AG04449 (cell line): ENCODE results near the gene MATN1.

Source experiments
- CTCF ChIA-PET: fragments of 350-600 bp; formaldehyde crosslinking; extraction: SDS; loops from one replicate; lab custom pipeline; 2021; ENCODE audit warnings: antibody characterized with exemption; lab: Yijun Ruan, JAX
- POLR2A ChIA-PET: fragments of 400-600, 350-600 bp; formaldehyde crosslinking; extraction: SDS; loops from one replicate; lab custom pipeline; 2020; ENCODE audit warnings: antibody characterized with exemption, inconsistent platforms; lab: Yijun Ruan, JAX
- DNase-seq: peaks from one replicate; pipeline ENCODE4 v3.0.0-alpha.2; 2010; ENCODE audit warnings: low read depth, low spot score
- H3K4me3 ChIP-seq: 2 replicates; pipeline ENCODE4 v1.5.1; 2011; ENCODE audit warnings: low read depth, mild to moderate bottlenecking, control low read depth, low read length
- CTCF ChIP-seq: IDR thresholded peaks from one replicate; pipeline ENCODE4 v1.5.1; 2011; ENCODE audit warnings: mild to moderate bottlenecking, moderate library complexity, low read length, control low read depth, inconsistent platforms; ENCODE audit not compliant: insufficient read depth; ENCODE audit errors: missing control alignments

The MATN1 gene

GRCh38 chr1:30758121-30758688, 34.8 kb upstream of the MATN1 start:
- no peak overlapping the region for H3K4me3 ChIP-seq
- no peak for DNase-seq
- ChIA-PET CTCF (interaction anchor here (1.3 to 7.6 kb wide), 5 partner anchors 9 to 43 kb away, joined by 6 to 83 read pairs (median 12); partner anchors contain the start of gene MATN1), POLR2A (no interaction called here)
- no peak for TF ChIP-seq CTCF

- POLR2A ChIA-PET = no interaction called here
- CTCF ChIA-PET = interaction anchor here (1.3 to 7.6 kb wide), 6 partner anchors 8 to 44 kb away, joined by 4 to 83 read pairs (median 9); partner anchors contain the start of gene MATN1
- no peak for DNase-seq
- TF ChIP-seq CTCF = no peak
- no peak within 1 kb of the TSS for H3K4me3 ChIP-seq
These were observed 34.2 kb upstream of the MATN1 start, which contains the start of gene LAPTM5 for GRCh38 chr1:30757352-30758120. TSS of gene LAPTM5 (minus strand) at chr1:30757774. CDS start at chr1:30757745, 29 bp downstream.

- H3K4me3 ChIP-seq = no peak overlapping the region
- no peak for TF ChIP-seq CTCF
- peak; percentile 50 for DNase-seq
- POLR2A ChIA-PET = no interaction called here
- CTCF ChIA-PET = interaction anchor here (0.9 to 7.6 kb wide), 5 partner anchors 11 to 45 kb away, joined by 3 to 83 read pairs (median 12); no protein-coding TSS in a partner anchor
These were observed 33.4 kb upstream of the MATN1 start for GRCh38 chr1:30756545-30757351.

- no peak overlapping the region for H3K4me3 ChIP-seq
- ChIA-PET CTCF (interaction anchor here (0.9 to 7.6 kb wide), 5 partner anchors 12 to 46 kb away, joined by 3 to 83 read pairs (median 12); no protein-coding TSS in a partner anchor), POLR2A (no interaction called here)
- DNase-seq = no peak
- no peak for TF ChIP-seq CTCF
These were observed 32.8 kb upstream of the MATN1 start for GRCh38 chr1:30756206-30756544.

- ChIA-PET POLR2A (no interaction called here), CTCF (interaction anchor here (0.9 to 7.6 kb wide), 3 partner anchors 12 to 36 kb away, joined by 3 to 83 read pairs (median 27); no protein-coding TSS in a partner anchor)
- no peak overlapping the region for H3K4me3 ChIP-seq
- no peak for DNase-seq
- TF ChIP-seq CTCF = no peak
These were observed 32.4 kb upstream of the MATN1 start for GRCh38 chr1:30755746-30756145.
